ENCODE data around the gene CDCA5.

Gene CDCA5

GRCh38 chr11:65096926-65097325 lies 13.1 kb upstream of the CDCA5 start:
- TF ChIP-seq CTCF (IDR thresholded peaks at IDR 0.05; ENCODE audit: low read depth, low read length): no peak
- H3K4me3 ChIP-seq (ENCODE audit: low read depth, low read length): peak overlapping the region; percentile 78

- TF ChIP-seq CTCF (IDR thresholded peaks at IDR 0.05; ENCODE audit: low read depth, low read length): no peak
- peak within 1 kb of the TSS; percentile 78 for H3K4me3 ChIP-seq (ENCODE audit: low read depth, low read length)
Measured at GRCh38 chr11:65095974-65096806, 12.3 kb upstream of the CDCA5 start, which contains the start of gene VPS51. Gene VPS51, plus strand, starts transcription at chr11:65096214. Its CDS starts 37 bp downstream, at chr11:65096251.

GRCh38 chr11:65095427-65095826 lies 11.6 kb upstream of the CDCA5 start:
- H3K4me3 ChIP-seq (ENCODE audit: low read depth, low read length): peak overlapping the region; percentile 78
- no peak for TF ChIP-seq CTCF (IDR thresholded peaks at IDR 0.05; ENCODE audit: low read depth, low read length)

GRCh38 chr11:65090628-65091027 lies 6.8 kb upstream of the CDCA5 start:
- H3K4me3 ChIP-seq (ENCODE audit: low read depth, low read length): no peak overlapping the region
- no peak for TF ChIP-seq CTCF (IDR thresholded peaks at IDR 0.05; ENCODE audit: low read depth, low read length)

GRCh38 chr11:65089621-65090020 lies 5.8 kb upstream of the CDCA5 start:
- no peak for TF ChIP-seq CTCF (IDR thresholded peaks at IDR 0.05; ENCODE audit: low read depth, low read length)

GRCh38 chr11:65087827-65088226 lies 4.0 kb upstream of the CDCA5 start:
- H3K4me3 ChIP-seq (ENCODE audit: low read depth, low read length): no peak overlapping the region
- no peak for TF ChIP-seq CTCF (IDR thresholded peaks at IDR 0.05; ENCODE audit: low read depth, low read length)

More at GRCh38 chr11:65089621-65090020, 5.8 kb upstream of the CDCA5 start:
- H3K4me3 ChIP-seq (ENCODE audit: low read depth, low read length): no peak overlapping the region

GRCh38 chr11:65087216-65087615 lies 3.4 kb upstream of the CDCA5 start:
- no peak overlapping the region for H3K4me3 ChIP-seq (ENCODE audit: low read depth, low read length)
- TF ChIP-seq CTCF (IDR thresholded peaks at IDR 0.05; ENCODE audit: low read depth, low read length): no peak

Data from WI38 (cell line).